ENCODE data around the gene TMEM254. TPM values are rescaled to one million over a fixed set of nuclear protein-coding genes. Genes with fewer than 3 reads are reported as not detected.
"Not testable (repeated sequence)": the region's sequence is repeated elsewhere in the genome, so short reads cannot be mapped to it uniquely, and the experiment has no call there.

Gene TMEM254
- 11.1 and 12.7 TPM in 2 replicates for total RNA-seq (2014; rRNA removed; shearing (Covaris generic))

GRCh38 chr10:80078448-80079311 is at the start of gene TMEM254:
Gene TMEM254, plus strand, starts transcription at chr10:80078665. Its CDS starts 35 bp downstream, at chr10:80078700.
- no peaks in the 10 kb centered on the region; the same call in 1 of the 2 replicates for H3K4me1 ChIP-seq
- H3K36me3 ChIP-seq = no peaks in the 10 kb centered on the region
- no peaks in the 10 kb centered on the region for H3K27me3 ChIP-seq
- peak within 1 kb of the TSS; percentile 76 for H3K27ac ChIP-seq
- peak within 1 kb of the TSS; percentile 71 for H3K4me3 ChIP-seq
- H3K9me3 ChIP-seq (replicated peaks) = no peaks in the 10 kb centered on the region
- DNase-seq = peak; percentile 92 to 93

- H3K9me3 ChIP-seq (replicated peaks); H3K4me1 ChIP-seq: not testable (repeated sequence)
- peak; percentile 74 to 88 for DNase-seq
These were observed 49.3 kb upstream of the TMEM254 start for GRCh38 chr10:80029205-80029604.

GRCh38 chr10:80029865-80030264 is 48.6 kb upstream of the TMEM254 start:
- not testable (repeated sequence) for H3K4me3 ChIP-seq; H3K36me3 ChIP-seq; H3K27me3 ChIP-seq; H3K27ac ChIP-seq; H3K9me3 ChIP-seq (replicated peaks); DNase-seq
- H3K4me1 ChIP-seq = peaks cover 11% of the 10 kb centered on the region

More at GRCh38 chr10:80029205-80029604, 49.3 kb upstream of the TMEM254 start:
- not testable (repeated sequence) for H3K36me3 ChIP-seq, H3K27me3 ChIP-seq
- peak overlapping the region; percentile 71 for H3K27ac ChIP-seq
- H3K4me3 ChIP-seq = peak overlapping the region; percentile 44

GRCh38 chr10:80032503-80032902 is 46.0 kb upstream of the TMEM254 start:
- no peaks in the 10 kb centered on the region for H3K36me3 ChIP-seq
- no peaks in the 10 kb centered on the region for H3K27me3 ChIP-seq
- H3K4me1 ChIP-seq = peaks cover 11% of the 10 kb centered on the region
- H3K27ac ChIP-seq = no peak overlapping the region
- H3K9me3 ChIP-seq (replicated peaks) = no peaks in the 10 kb centered on the region
- no peak for DNase-seq
- no peak overlapping the region for H3K4me3 ChIP-seq

- not testable (repeated sequence) for H3K4me1 ChIP-seq; H3K27me3 ChIP-seq; H3K27ac ChIP-seq; H3K36me3 ChIP-seq; H3K4me3 ChIP-seq; H3K9me3 ChIP-seq (replicated peaks)
- peak; percentile 37 to 38 for DNase-seq
These were observed 43.7 kb upstream of the TMEM254 start for GRCh38 chr10:80034766-80035165.

GRCh38 chr10:80035430-80035829 is 43.0 kb upstream of the TMEM254 start:
- not testable (repeated sequence) for H3K27me3 ChIP-seq; DNase-seq; H3K9me3 ChIP-seq (replicated peaks); H3K36me3 ChIP-seq; H3K27ac ChIP-seq; H3K4me1 ChIP-seq; H3K4me3 ChIP-seq

- not testable (repeated sequence) for DNase-seq
These were observed 41.5 kb upstream of the TMEM254 start for GRCh38 chr10:80036921-80037500.

GRCh38 chr10:80038226-80038625 is 40.2 kb upstream of the TMEM254 start:
- not testable (repeated sequence) for H3K36me3 ChIP-seq; H3K9me3 ChIP-seq (replicated peaks); H3K4me3 ChIP-seq; H3K27me3 ChIP-seq; H3K27ac ChIP-seq; H3K4me1 ChIP-seq; DNase-seq

More at GRCh38 chr10:80036921-80037500, 41.5 kb upstream of the TMEM254 start:
- H3K9me3 ChIP-seq (replicated peaks); H3K4me3 ChIP-seq; H3K36me3 ChIP-seq; H3K27me3 ChIP-seq; H3K27ac ChIP-seq; H3K4me1 ChIP-seq: not testable (repeated sequence)

GRCh38 chr10:80041162-80041561 is 37.3 kb upstream of the TMEM254 start:
- H3K9me3 ChIP-seq (replicated peaks) = no peaks in the 10 kb centered on the region
- no peaks in the 10 kb centered on the region for H3K27me3 ChIP-seq

GRCh38 chr10:80044935-80045334 is 33.5 kb upstream of the TMEM254 start:
- H3K27me3 ChIP-seq; H3K36me3 ChIP-seq; H3K27ac ChIP-seq; H3K9me3 ChIP-seq (replicated peaks); H3K4me3 ChIP-seq; H3K4me1 ChIP-seq: not testable (repeated sequence)
- peak; percentile 76 to 83 for DNase-seq

More at GRCh38 chr10:80041162-80041561, 37.3 kb upstream of the TMEM254 start:
- no peak overlapping the region for H3K4me3 ChIP-seq
- no peak overlapping the region for H3K27ac ChIP-seq
- 0 out of 2 replicates have a peak, but pooled peaks cover 2% of the 10 kb centered on the region for H3K4me1 ChIP-seq
- no peak for DNase-seq
- no peaks in the 10 kb centered on the region for H3K36me3 ChIP-seq

GRCh38 chr10:80046629-80047441 is 31.6 kb upstream of the TMEM254 start:
- H3K27me3 ChIP-seq = no peaks in the 10 kb centered on the region
- H3K9me3 ChIP-seq (replicated peaks) = no peaks in the 10 kb centered on the region
- H3K4me3 ChIP-seq = no peak overlapping the region
- no peak overlapping the region for H3K27ac ChIP-seq
- H3K4me1 ChIP-seq = 0 out of 2 replicates have a peak, but pooled peaks cover 2% of the 10 kb centered on the region
- no peaks in the 10 kb centered on the region for H3K36me3 ChIP-seq
- peak; percentile 75 to 87 for DNase-seq

GRCh38 chr10:80050752-80051151 is 27.7 kb upstream of the TMEM254 start:
- Histone ChIP-seq H3K4me3 (no peak overlapping the region), H3K27ac (no peak overlapping the region), H3K27me3 (no peaks in the 10 kb centered on the region), H3K4me1 (no peaks in the 10 kb centered on the region), H3K36me3 (no peaks in the 10 kb centered on the region), H3K9me3 (replicated peaks) (no peaks in the 10 kb centered on the region)
- DNase-seq = no peak

GRCh38 chr10:80051993-80052392 is 26.5 kb upstream of the TMEM254 start:
- Histone ChIP-seq H3K27ac (no peak overlapping the region), H3K4me3 (no peak overlapping the region), H3K9me3 (replicated peaks) (no peaks in the 10 kb centered on the region), H3K4me1 (no peaks in the 10 kb centered on the region), H3K36me3 (no peaks in the 10 kb centered on the region), H3K27me3 (no peaks in the 10 kb centered on the region)
- no peak for DNase-seq

GRCh38 chr10:80055760-80056159 is 22.7 kb upstream of the TMEM254 start:
- Histone ChIP-seq H3K4me1 (no peaks in the 10 kb centered on the region), H3K27me3 (no peaks in the 10 kb centered on the region), H3K27ac (no peak overlapping the region), H3K9me3 (replicated peaks) (no peaks in the 10 kb centered on the region), H3K36me3 (no peaks in the 10 kb centered on the region), H3K4me3 (no peak overlapping the region)
- no peak for DNase-seq

- Histone ChIP-seq H3K27me3 (no peaks in the 10 kb centered on the region), H3K4me3 (no peak overlapping the region), H3K9me3 (replicated peaks) (no peaks in the 10 kb centered on the region), H3K4me1 (no peaks in the 10 kb centered on the region), H3K36me3 (no peaks in the 10 kb centered on the region), H3K27ac (no peak overlapping the region)
- DNase-seq = no peak
These were observed 21.3 kb upstream of the TMEM254 start for GRCh38 chr10:80057171-80057570.
